ENCODE measurements around the gene MPP4. TPM values are rescaled to one million over a fixed set of nuclear protein-coding genes. Genes with fewer than 3 reads are reported as not detected.

Gene MPP4, protein sequence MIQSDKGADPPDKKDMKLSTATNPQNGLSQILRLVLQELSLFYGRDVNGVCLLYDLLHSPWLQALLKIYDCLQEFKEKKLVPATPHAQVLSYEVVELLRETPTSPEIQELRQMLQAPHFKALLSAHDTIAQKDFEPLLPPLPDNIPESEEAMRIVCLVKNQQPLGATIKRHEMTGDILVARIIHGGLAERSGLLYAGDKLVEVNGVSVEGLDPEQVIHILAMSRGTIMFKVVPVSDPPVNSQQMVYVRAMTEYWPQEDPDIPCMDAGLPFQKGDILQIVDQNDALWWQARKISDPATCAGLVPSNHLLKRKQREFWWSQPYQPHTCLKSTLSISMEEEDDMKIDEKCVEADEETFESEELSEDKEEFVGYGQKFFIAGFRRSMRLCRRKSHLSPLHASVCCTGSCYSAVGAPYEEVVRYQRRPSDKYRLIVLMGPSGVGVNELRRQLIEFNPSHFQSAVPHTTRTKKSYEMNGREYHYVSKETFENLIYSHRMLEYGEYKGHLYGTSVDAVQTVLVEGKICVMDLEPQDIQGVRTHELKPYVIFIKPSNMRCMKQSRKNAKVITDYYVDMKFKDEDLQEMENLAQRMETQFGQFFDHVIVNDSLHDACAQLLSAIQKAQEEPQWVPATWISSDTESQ
- 0.06 to 0.13 TPM (median 0.10 TPM) in 3 of 5 replicates, not detected in the others for total RNA-seq (2022; extraction: Qiagen RNA extraction; ENCODE audit: low read depth)

DNA sequence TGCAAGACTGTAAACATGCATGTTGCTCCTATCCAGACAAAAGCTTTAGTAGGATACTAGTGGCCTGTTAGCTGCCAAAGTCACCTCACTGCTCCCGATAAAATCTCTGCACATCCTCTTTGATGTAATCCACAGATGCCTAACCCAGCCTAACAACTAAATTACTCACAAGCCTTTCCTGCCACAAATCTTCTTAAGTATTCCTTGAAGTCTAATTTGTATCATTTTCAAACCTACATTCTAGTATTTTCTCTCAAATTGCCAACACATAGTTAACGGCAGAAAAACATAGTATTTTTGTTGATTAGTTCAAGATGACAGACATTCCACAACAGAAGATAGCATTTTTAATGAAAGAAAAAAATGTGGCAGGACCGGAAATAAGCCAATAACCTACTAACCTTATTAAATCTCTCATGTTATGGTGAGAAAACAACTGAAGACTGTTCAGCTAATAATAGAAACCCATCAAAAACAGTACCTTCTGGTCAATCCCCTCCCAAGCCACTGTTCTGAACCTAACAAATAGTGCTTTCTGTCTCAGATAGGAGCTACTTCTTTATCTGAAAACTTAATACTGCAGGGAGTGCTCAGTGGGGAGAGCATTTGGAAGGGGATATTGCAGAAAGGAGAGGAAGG, at the start of gene MPP4:
MPP4 (minus strand) TSS at position 57 of the 639 bp plus-strand sequence. CDS start 4,690 bp downstream, outside the sequence.

DNA sequence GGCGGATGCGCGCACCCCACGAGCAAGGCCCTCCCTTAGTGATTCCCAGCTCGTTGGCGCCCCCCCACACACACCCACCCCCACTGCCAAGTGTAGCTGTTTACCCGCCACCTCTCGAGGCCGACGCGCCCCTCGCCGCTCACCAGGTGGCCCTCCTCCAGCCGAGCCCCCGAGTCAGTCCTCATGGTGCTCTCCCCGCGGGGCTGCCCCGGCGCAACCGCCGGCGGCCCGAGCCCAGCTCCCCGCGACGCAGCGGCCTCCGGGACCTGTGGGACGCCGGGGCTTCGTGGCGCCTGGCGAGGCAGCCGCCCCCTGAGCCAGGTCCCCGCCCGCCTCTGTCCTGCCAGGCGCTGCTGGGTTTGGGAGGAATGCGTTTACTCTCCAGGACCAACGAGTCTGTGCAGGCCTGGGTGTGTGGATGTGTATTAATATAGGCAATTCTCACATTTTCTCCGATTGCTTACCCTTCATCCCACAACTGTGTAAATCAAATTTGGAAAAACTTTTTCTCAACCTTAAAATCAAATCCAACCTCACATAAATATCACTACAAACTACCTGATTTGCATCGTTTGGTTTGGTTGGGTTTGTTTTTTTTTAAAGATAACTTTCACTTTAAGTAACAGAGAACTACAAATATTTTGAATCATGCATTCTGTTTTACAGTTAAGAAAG, 55.1 kb downstream of the MPP4 start, which contains the start of gene TMEM237:
TMEM237 (minus strand) TSS at position 288 of the 675 bp plus-strand sequence; CDS start at position 185, 103 bp downstream.

Other genes with a start within 250 kb of the MPP4 start
- gene TRAK2, start 247.2 kb downstream of the MPP4 start, total RNA-seq (2022; extraction: Qiagen RNA extraction; ENCODE audit: low read depth), result 10.9 to 15.7 TPM (median 14.7 TPM) in 5 replicates
- gene STRADB, start 246.9 kb downstream of the MPP4 start, total RNA-seq (2022; extraction: Qiagen RNA extraction; ENCODE audit: low read depth), result 17.8 to 28.0 TPM (median 21.3 TPM) in 5 replicates
- 17.8 to 21.1 TPM (median 19.5 TPM) in 5 replicates for gene TMEM237, start 55.1 kb downstream of the MPP4 start, total RNA-seq (2022; extraction: Qiagen RNA extraction; ENCODE audit: low read depth)
- 8.8 to 13.8 TPM (median 12.4 TPM) in 5 replicates for gene ALS2, start 82.3 kb upstream of the MPP4 start, total RNA-seq (2022; extraction: Qiagen RNA extraction; ENCODE audit: low read depth)
- not detected in 5 replicates for gene CDK15, start 107.9 kb upstream of the MPP4 start, total RNA-seq (2022; extraction: Qiagen RNA extraction; ENCODE audit: low read depth)

Measured in A549 treated with ZK216348 at 1 μM for 4 hours (cell line).